NK-92 (cell line): ENCODE results near the gene CNOT6L.

ENCODE experiments used
- DNase-seq: peaks from one replicate; lab custom pipeline; 2025; ENCODE audit not compliant: unreplicated experiment; lab: John Stamatoyannopoulos, UW

Gene CNOT6L

DNA sequence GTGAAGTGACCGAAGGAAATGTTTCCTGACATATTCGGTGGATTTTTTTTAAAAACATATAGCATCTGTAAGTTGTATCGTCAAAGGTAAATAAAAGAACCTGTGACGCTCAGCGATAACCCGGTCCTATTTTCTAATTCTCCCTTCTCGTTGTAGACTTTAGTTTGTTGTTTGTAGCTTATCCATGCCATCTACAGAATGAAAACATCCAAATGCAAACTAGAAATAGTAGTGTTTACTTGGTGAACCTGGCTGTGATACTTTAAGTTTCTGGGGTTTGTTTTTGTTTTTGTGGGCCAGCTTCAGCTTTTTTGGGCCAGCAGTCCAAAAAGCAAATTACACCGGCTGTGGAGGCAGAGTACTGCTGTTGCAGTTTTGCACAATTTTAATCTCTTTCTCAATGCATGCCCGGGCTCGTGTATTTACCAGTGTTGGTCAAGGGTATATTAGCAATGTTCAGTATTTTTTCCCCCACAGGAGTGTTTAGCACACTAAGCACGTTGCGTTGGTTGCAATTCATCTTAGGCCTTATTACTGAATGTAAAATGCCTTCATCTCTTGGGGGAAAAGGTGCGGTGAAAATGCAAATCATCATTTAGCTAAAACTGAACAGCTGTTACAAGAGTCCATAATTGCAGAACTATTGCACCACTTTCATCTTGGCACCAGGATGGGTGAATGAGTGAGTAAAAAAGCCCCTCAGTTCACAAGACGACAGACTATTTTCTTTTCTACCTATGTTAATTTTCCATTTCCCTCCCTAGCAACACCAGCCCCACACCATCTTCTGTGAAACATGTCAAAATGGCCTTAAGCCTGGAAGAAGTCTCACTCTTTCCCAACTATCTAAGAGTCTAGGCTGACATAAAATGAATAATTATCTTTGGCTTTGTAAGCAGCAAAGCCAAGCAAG is 1.7 kb upstream of the CNOT6L start:
- no peak for DNase-seq

DNA sequence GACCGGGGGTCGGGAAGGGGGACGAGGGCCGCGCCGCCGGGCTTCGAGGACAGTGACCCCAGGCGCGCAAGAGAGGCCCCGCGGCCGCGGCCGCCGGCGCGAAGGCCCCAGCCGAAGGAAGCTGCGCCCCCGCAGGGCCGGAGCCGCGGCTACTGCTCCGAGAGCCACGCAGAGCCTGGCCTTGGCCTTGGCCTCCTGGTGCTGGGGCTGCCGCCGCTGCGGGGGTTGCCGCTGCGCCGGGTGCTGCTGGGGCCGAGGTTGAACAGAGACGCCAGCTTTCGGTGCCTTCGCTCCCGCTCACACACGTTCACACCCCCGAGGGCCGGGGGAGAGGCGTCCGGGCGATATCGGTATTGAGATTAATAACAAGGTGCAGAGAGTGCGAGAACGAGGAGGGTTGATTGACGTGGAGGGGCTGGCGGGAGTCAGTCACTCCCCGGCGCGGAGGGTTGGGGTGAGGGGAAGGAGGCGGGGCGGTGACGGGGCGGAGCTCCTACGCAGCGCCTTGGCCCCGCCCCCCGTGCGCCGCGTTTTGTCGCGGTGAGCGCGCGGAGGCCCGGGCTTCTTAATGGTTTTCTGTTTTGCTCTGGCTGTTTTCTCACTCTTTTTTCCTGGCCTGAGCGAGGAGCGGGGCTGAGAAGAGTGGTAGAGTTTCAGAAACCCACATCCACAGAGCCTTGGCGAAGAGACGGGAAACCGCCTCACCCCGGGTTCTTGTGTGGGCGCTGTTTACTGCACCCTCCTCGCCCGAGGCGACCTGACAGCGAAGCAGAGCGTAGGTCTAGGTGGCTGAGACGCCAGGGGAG is 878 bp upstream of the CNOT6L start:
- peak; percentile 21 for DNase-seq

DNA sequence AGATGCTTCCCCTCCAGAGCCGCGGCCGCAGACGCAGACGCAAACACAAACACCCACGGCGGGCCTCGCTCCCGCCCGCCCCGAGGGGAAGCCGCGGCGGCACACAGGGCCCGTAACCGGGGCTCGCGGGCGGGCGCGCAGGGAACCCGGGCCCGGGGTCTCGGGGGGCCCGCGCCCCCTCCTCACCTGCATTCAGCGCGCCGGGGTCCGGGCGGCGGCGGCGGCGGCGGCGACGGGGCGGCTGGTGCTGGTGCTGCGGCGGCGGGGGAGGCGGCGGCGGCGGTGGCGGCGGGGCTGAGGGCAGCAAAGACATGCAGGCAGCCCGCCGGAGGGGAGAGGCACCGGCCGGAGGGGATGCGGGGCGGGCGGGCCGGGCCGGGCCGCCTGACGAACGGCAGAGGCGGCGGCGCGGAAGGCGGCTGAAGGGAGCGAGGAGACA is 255 bp upstream of the CNOT6L start:
- peak; percentile 10 for DNase-seq

DNA sequence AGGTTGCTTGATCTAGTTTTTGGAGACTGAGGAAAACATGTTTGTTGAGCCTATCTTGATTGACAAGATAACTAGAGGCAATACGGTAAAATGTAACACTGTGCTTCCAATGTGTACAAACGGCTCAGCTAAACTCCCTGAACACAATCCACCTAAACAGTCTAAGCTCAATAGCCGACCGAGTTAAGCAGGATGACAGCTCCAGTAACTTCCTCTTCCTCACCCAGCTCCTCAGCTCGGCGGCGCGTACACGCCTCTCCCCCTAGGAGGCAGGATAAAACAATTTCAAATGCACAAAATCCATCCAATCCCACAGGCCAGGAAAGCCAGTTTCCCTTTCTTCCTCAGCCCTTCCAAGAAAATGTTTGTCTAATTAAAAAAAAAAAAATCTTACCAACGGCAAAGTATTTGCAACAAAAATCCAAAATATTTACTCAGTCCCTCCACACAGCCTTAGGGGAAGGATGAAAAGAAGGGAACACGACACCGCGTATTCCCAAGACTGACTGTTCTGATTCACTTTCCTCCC is 1.0 kb downstream of the CNOT6L start:
- no peak for DNase-seq

DNA sequence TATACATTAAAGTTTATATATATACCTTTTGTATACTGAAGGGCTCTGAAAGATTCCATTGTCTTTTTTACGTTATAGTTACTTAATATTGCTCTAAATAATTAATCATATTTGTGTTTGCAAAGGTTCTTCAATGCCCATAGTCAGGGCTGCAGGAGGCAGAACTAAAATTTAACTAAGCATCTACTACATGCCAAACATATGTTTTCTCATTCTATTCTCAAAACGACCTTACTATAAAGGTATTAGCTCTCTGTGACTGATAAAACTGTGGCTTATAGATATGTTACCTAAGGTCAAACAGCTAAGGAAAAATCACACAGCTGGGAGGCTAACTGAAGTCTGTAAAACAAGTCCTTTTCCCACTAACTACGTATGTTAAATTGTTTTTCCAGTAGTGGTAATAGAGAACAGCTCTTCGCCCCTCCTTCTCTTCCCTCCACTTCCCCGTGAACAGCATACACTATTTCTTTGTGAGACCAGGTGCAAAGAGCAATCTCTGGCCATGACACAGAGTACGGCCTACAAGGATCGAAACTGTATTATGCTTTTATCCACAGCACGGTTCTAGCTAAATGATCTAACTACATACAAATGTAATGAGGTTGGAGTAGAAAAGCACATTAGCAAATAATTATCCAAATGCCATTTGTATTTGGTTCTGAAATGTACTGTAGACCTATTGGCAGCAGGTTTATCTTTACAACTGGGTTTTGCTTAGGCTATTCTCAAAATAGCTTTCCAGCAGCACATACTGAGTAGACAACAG is 1.7 kb downstream of the CNOT6L start:
- DNase-seq: no peak

DNA sequence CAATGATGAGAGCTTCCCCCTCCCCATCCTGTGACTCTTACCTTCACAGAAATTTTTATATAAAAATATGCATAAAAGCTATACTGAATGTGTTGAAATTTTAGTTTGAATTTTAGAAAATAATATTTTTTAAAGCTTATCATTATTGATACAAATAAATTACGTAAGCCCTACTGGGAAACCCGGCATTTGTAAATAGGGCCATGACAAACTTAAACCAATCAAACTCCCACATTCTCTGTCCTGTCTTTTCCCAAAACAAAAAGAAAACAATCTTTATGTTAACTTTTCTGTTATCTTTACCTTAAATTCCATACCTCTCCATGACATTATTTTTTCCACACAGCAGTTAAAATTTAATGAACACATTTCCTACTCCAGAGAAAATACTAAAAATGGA is 2.6 kb downstream of the CNOT6L start:
- DNase-seq: no peak

DNA sequence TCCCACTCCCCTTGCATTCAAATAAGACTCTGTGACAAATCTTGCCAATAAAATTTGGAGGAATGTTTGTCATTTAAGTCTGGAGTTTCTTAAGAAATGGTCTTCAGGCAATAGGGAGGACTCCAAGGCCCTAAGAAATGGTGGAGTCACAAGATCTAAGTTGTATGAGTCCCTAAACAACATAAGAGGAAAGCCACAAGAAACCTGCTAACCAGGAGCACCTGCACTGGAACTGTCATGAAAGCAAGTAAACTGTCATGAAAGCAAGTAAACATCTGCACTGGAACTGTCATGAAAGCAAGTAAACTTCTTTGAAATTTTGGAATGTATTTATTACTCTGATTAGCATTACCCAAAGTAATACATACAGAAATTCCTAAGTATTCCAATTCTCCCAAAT is 3.5 kb downstream of the CNOT6L start:
- no peak for DNase-seq

DNA sequence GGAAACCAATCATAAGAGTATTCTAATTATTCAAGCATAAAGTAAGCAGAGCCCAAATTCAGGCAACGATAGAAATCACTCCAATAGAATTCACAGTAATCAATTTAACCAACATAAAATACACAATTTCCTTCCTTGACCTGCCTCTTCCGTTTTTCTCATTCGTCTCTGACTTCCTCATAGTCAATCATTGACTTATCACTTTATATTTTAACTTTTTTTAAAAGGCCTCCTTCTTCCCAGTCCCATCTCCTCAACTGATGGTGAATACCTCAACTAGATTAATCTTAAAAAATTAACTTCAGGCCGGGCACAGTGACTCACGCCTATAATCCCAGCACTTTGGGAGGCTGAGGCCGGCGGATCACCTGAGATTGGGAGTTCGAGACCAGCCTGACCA is 13.3 kb downstream of the CNOT6L start:
- no peak for DNase-seq

DNA sequence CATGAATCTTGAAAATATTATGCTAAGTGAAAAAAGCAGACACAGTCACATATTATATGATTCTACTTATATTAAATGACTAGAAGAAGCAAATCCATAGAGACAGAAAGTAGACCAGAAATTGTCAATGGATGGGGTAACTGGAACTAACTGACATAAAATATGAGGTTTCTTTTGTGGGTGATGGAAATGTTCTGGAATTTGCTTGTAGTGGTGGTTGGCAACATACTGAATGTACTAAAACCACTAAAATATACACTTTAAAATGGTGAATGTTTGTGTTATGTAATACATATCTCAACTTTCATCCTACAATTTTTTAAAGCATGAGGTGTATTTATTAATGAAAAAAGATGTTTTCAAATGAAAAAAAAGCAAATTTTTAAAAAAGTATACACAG is 14.7 kb downstream of the CNOT6L start:
- DNase-seq: no peak

DNA sequence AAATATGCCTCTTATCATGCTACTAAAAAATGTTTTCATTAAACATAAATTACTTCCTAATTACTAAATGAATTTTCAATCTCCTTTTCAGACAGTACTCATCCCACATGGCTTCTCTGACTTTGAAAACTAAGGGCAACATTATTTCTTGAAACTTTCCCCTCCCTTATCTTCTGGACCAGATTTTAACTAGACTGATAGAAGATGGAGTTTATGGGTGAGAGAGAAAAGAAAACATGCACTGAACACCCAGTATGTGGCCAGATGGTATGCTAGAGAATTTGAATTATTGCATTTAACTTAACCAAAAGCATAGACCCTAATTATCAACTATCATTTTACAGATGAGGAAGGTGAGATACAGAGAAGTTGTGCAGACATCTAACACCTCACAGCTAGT is 16.8 kb downstream of the CNOT6L start:
- no peak for DNase-seq

DNA sequence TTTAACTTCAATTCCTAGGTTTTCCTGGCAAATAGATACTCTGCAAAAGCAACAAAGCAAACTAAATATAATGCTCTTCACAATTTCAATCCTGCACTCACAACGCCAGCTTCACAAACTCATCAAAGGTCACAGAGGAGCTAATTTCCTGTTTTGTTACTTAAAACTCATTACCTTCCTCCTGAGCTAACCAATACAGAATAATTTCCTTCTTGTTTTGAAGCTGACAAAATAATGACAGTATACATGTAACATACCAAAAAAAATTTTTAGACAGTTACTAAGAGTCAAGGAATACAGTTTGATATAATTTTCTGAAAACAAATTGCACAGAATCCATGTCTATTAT is 17.9 kb downstream of the CNOT6L start:
- DNase-seq: no peak

DNA sequence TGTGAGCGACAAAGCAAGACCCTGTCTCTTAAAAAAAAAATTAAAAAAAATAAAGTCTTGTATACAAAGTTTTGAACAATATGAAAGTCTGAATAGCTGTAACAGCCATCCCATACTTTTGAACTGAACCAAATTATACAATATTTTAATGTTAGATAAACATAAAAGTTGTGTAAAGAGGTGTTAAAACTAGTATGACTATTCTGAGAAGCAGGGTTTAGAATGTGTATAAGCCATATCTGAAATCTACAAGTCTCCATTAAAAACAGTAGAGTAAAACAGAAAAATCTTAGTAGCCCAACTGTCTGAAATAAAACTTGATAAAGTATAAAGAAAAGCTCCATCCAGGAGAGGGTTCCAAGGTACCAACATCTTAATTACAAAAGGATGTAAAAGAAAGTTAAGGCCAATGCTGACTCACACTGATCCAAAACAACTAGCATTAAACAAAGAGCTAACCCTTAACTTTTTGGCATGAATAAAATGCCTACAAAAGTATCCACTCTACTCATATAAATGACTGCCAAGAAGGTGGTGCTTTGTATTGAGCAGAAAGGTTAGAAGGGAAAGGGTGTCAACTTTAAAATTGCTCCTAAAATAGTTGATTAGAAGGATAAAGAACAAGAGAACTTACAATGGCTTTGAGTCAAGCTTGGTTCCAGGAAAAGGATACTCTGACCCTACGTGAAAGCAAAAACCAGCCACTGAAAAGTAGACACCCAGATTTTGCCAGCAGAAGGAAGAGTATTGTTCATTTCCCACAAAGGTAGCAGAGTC is 18.5 kb downstream of the CNOT6L start:
- DNase-seq: no peak

DNA sequence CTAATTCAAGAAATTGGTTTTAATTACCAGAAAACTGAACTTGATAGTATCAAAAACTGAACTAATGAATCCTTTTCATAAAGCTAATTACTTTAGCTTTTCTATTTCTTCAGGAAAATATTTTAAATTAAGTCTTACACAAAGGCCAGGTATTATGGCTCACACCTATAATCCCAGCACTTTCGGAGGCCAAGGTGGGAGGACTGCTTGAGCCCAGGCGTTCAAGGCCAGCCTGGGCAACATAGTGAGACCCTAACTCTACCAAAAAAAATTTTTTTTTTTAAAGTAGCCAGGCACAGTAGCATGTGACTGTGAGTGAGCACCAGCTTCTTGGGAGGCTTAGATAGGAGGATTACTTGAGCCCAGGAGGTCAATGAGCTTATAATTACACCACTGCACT is 19.1 kb downstream of the CNOT6L start:
- DNase-seq: no peak

DNA sequence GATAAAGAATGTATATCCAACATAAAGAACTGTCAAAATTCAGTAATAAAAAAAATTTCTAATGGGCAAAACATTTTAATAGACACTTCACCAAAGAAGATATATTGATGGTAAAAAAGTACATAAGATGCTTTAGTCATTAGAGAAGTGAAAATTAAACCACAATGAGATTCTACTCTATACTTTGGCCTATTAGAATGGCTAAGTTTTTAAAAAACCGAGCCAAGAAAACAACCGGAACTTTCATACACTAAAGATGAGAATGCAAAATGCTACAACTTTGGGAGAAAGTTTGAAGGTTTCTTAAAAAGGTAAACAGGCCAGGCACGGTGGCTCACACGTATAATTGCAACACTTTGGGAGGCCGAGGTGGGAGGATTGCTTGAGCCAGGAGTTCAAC is 20.8 kb downstream of the CNOT6L start:
- no peak for DNase-seq

DNA sequence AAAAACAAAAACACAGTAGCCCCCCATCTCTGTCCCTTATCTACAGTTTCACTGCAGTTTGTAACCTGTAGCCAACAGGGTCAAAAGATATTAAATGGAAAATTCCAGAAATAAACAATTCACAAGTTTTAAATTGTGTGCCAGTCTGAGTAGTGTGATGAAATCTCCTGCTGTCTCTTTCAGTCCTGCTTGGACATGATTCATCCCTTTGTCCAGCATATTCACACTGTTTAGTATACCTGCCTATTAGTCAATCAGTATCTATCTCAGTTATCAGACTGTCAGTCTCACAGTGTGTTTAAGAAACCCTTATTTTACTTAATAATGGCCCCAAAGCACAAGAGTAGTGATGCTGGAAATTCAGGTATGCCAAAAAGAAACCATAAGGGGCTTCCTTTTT is 21.9 kb downstream of the CNOT6L start:
- DNase-seq: no peak

DNA sequence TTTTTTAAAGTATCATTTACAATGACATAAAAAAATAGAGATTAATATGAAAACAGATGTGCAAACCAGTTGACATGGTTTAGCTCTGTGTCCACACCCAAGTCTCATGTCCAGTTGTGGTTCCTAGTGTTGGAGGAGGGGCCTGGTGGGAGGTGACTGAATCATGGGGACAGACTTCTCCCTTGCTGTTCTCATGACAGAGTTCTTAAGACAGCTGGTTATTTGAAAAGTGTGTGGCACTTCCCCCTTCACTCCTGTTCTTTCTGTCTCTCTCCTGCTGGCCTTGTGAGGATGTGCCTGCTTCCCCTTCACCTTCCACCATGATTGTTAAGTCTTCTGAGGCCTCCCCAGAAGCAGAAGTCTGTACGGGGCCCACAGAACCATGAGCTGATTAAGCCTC is 23.8 kb downstream of the CNOT6L start:
- no peak for DNase-seq

DNA sequence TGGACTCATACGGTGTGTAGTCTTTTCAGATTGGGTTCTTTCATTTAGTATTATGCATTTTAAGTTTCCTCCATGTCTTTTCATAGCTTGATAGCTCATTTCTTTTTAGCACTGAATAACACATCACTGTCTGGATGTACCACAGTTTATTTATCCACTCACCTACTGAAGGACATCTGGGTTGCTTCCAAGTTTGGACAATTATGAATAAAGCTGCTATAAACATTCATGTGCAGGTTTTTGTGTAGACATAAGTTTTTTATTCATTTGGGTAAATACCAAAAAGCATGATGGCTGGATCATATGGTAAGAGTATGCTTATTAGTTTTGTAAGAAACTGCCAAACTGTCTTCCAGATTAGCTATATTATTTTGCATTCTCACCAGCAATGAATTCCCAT is 29.0 kb downstream of the CNOT6L start:
- no peak for DNase-seq

DNA sequence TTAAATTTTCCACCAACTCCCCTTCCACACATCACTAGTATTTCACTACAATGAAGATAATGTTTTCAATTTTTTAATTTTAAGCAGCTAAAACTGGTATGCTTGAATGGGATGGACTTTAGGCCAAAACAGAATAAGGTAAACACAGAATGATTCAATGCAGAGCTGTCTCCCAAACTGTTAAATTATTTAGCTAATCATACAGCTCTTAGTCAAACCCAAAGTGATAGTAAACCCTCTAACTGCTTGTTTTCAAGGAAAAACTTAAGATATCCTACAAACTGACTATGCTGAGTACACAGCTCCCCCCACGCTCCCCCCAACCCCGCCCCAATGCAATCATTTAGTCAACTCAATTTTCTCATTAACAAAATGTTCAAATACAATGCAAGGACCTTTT is 30.2 kb downstream of the CNOT6L start:
- no peak for DNase-seq

DNA sequence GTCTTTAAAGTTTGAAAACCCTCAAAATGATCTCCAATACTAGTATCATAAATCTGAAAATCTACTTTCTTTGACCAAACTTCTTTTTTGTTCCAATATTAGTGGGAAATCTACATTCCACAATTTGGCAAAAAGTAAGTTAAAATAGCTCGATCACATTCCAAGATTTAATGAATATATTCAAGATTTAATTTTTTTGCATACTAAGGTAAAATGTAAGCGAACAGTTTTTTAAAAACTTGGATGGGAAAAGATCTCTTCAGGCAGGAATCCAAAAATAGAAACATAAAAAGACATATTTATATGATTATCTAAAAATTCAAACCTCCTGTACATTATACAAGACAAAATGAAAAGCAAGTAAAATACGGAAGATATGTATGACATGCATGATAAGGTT is 31.2 kb downstream of the CNOT6L start:
- no peak for DNase-seq

DNA sequence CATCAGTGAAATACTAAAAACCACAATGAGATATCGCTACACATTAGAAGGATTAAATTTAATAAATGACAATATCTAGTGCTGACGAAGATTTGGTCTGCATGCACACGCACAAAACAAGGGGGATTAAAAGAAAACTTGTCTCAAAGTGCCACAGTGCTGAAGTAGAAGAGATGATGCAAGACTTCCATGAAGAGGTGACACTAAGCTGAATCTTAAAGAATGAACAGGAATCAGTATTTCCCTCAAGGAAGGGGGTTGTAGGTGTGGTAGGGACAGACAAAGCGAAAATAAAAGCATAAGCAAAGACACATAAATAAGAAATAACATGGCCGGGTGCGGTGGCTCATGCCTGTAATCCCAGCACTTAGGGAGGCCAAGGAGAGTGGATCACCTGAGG is 33.5 kb downstream of the CNOT6L start:
- no peak for DNase-seq

DNA sequence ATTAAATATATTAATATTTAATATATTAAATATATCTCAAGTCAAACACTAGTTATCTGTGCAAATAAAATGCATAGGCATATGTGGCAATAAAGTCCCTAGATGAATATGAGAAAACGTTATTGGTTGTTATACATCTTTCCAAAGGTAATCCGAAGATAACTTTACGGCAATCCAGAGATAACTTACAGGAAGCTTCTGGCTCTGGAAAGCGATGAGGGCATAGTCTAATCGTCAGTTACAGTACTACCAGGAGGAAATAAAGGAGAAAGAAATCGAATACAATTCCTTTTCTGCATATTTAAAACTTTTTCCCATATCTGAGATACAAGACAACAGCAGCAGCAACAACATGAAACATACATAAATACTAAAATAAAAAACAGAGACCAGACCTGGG is 35.3 kb downstream of the CNOT6L start:
- no peak for DNase-seq
